MM.1S (cell line): ENCODE data around the gene RACGAP1.

Experiments used
- CTCF ChIP-seq: fragments of 300-600 bp; sonication (generic); IDR thresholded peaks from 2 replicates; pipeline ENCODE4 v1.5.1; 2016; ENCODE audit warnings: antibody characterized with exemption, low read length, mixed read lengths
- EZH2 ChIP-seq: fragments of 300-600 bp; sonication (generic); optimal IDR thresholded peaks from 2 replicates; pipeline ENCODE3; 2017; ENCODE audit warnings: low read depth, mild to moderate bottlenecking, antibody characterized with exemption, low read length, mixed read lengths
- EZH2phosphoT487 ChIP-seq: fragments of 300-600 bp; sonication (generic); IDR thresholded peaks from 2 replicates; pipeline ENCODE4 v1.6.1; 2018; ENCODE audit warnings: antibody characterized with exemption, low read length

- TF ChIP-seq CTCF (no peak), EZH2 (no peak), EZH2phosphoT487 (no peak)
Observed at GRCh38 chr12:49949866-49950265, 75.4 kb downstream of the RACGAP1 start.
